WTC11 (cell line): ENCODE measurements around the gene IGSF11.

ENCODE experiments used
- NFE2L1 ChIP-seq: sonication (generic); formaldehyde crosslinking; IDR thresholded peaks from 2 replicates; pipeline ENCODE4 v1.8.1; 2023; ENCODE audit warnings: missing genetic modification reagents
- NR3C1 ChIP-seq: sonication (generic); formaldehyde crosslinking; conservative IDR thresholded peaks from 2 replicates; pipeline ENCODE4 v1.8.1; 2023; ENCODE audit warnings: low read depth, mild to moderate bottlenecking, missing genetic modification reagents
- PRRX2 ChIP-seq: fragments of 250-450 bp; sonication (Bioruptor Pico); IDR thresholded peaks from 2 replicates; pipeline ENCODE4 v1.8.0; 2021; ENCODE audit warnings: mild to moderate bottlenecking
- TF ChIP-seq, protein P1 (sequence below): sonication (generic); formaldehyde crosslinking; IDR thresholded peaks from 2 replicates; pipeline ENCODE4 v1.8.1; 2023; ENCODE audit warnings: mild to moderate bottlenecking, missing genetic modification reagents, moderate library complexity
- TF ChIP-seq, protein P2 (sequence below): fragments of 200-600 bp; IDR thresholded peaks from 2 replicates; pipeline ENCODE4 v1.8.0; 2022; ENCODE audit warnings: antibody characterized with exemption
- TF ChIP-seq, protein P3 (sequence below): sonication (generic); formaldehyde crosslinking; IDR thresholded peaks from 2 replicates; pipeline ENCODE4 v1.8.0; 2022; ENCODE audit warnings: missing genetic modification reagents
- TF ChIP-seq, protein P4 (sequence below): fragments of 250-450 bp; sonication (Bioruptor Pico); IDR thresholded peaks from 2 replicates; pipeline ENCODE4 v2.1.2; 2022; ENCODE audit warnings: mild to moderate bottlenecking, moderate library complexity

DNA sequence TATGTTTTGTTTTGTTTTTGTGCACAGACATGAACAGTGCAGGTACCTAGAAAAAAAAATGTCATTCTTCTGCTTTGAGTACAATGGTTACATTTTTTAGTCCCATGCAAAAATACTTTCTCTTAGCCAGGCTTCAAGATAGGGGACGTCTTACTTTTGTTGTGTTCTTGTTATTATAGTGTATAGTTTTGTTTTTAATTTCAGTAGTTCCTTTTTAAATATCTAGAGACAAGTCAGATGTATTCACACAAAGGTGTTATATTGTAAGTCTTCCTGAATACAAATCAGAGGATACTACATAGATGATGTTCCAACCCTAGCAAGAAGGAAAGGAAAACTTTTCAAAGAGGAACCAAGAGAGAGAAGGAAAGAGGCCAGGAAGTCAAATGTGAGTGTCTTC is 28.8 kb upstream of the IGSF11 start:
- TF ChIP-seq, protein P1, sequence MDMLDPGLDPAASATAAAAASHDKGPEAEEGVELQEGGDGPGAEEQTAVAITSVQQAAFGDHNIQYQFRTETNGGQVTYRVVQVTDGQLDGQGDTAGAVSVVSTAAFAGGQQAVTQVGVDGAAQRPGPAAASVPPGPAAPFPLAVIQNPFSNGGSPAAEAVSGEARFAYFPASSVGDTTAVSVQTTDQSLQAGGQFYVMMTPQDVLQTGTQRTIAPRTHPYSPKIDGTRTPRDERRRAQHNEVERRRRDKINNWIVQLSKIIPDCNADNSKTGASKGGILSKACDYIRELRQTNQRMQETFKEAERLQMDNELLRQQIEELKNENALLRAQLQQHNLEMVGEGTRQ (CRISPR knock-in tag) = no peak
- TF ChIP-seq, protein P2, sequence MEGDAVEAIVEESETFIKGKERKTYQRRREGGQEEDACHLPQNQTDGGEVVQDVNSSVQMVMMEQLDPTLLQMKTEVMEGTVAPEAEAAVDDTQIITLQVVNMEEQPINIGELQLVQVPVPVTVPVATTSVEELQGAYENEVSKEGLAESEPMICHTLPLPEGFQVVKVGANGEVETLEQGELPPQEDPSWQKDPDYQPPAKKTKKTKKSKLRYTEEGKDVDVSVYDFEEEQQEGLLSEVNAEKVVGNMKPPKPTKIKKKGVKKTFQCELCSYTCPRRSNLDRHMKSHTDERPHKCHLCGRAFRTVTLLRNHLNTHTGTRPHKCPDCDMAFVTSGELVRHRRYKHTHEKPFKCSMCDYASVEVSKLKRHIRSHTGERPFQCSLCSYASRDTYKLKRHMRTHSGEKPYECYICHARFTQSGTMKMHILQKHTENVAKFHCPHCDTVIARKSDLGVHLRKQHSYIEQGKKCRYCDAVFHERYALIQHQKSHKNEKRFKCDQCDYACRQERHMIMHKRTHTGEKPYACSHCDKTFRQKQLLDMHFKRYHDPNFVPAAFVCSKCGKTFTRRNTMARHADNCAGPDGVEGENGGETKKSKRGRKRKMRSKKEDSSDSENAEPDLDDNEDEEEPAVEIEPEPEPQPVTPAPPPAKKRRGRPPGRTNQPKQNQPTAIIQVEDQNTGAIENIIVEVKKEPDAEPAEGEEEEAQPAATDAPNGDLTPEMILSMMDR = no peak
- no peak for TF ChIP-seq NFE2L1
- TF ChIP-seq, protein P3, sequence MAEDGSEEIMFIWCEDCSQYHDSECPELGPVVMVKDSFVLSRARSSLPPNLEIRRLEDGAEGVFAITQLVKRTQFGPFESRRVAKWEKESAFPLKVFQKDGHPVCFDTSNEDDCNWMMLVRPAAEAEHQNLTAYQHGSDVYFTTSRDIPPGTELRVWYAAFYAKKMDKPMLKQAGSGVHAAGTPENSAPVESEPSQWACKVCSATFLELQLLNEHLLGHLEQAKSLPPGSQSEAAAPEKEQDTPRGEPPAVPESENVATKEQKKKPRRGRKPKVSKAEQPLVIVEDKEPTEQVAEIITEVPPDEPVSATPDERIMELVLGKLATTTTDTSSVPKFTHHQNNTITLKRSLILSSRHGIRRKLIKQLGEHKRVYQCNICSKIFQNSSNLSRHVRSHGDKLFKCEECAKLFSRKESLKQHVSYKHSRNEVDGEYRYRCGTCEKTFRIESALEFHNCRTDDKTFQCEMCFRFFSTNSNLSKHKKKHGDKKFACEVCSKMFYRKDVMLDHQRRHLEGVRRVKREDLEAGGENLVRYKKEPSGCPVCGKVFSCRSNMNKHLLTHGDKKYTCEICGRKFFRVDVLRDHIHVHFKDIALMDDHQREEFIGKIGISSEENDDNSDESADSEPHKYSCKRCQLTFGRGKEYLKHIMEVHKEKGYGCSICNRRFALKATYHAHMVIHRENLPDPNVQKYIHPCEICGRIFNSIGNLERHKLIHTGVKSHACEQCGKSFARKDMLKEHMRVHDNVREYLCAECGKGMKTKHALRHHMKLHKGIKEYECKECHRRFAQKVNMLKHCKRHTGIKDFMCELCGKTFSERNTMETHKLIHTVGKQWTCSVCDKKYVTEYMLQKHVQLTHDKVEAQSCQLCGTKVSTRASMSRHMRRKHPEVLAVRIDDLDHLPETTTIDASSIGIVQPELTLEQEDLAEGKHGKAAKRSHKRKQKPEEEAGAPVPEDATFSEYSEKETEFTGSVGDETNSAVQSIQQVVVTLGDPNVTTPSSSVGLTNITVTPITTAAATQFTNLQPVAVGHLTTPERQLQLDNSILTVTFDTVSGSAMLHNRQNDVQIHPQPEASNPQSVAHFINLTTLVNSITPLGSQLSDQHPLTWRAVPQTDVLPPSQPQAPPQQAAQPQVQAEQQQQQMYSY (CRISPR knock-in tag) = no peak
- no peak for TF ChIP-seq NR3C1 (CRISPR knock-in tag)
- no peak for TF ChIP-seq PRRX2
- TF ChIP-seq, protein P4, sequence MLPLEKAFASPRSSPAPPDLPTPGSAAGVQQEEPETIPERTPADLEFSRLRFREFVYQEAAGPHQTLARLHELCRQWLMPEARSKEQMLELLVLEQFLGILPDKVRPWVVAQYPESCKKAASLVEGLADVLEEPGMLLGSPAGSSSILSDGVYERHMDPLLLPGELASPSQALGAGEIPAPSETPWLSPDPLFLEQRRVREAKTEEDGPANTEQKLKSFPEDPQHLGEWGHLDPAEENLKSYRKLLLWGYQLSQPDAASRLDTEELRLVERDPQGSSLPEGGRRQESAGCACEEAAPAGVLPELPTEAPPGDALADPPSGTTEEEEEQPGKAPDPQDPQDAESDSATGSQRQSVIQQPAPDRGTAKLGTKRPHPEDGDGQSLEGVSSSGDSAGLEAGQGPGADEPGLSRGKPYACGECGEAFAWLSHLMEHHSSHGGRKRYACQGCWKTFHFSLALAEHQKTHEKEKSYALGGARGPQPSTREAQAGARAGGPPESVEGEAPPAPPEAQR (CRISPR knock-in tag) = no peak
